ENCODE data around the gene ACOT2.
"Not testable (repeated sequence)": the region's sequence is repeated elsewhere in the genome, so short reads cannot be mapped to it uniquely, and the experiment has no call there.

The ACOT2 gene, protein sequence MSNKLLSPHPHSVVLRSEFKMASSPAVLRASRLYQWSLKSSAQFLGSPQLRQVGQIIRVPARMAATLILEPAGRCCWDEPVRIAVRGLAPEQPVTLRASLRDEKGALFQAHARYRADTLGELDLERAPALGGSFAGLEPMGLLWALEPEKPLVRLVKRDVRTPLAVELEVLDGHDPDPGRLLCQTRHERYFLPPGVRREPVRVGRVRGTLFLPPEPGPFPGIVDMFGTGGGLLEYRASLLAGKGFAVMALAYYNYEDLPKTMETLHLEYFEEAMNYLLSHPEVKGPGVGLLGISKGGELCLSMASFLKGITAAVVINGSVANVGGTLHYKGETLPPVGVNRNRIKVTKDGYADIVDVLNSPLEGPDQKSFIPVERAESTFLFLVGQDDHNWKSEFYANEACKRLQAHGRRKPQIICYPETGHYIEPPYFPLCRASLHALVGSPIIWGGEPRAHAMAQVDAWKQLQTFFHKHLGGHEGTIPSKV

DNA sequence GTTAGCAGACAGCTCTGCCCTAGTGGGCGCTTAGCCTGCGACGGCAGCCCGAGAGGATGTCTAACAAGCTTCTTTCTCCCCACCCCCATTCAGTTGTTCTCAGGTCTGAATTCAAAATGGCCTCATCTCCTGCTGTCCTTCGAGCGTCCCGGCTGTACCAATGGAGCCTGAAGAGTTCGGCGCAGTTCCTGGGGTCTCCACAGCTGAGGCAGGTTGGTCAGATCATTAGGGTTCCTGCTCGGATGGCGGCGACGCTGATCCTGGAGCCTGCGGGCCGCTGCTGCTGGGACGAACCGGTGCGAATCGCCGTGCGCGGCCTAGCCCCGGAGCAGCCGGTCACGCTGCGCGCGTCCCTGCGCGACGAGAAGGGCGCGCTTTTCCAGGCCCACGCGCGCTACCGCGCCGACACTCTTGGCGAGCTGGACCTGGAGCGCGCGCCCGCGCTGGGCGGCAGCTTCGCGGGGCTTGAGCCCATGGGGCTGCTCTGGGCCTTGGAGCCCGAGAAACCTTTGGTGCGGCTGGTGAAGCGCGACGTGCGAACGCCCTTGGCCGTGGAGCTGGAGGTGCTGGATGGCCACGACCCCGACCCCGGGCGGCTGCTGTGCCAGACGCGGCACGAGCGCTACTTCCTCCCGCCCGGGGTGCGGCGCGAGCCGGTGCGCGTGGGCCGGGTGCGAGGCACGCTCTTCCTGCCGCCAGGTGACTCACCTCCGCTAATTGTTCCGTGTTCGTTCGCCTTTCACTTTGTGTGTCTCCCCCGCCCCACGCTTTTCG, at the start of gene ACOT2:
Gene ACOT2, plus strand, starts transcription at position 29 of the 774 bp plus-strand sequence. Its CDS starts 28 bp downstream, at position 57.
- DNase-seq, result peak; percentile 72

DNA sequence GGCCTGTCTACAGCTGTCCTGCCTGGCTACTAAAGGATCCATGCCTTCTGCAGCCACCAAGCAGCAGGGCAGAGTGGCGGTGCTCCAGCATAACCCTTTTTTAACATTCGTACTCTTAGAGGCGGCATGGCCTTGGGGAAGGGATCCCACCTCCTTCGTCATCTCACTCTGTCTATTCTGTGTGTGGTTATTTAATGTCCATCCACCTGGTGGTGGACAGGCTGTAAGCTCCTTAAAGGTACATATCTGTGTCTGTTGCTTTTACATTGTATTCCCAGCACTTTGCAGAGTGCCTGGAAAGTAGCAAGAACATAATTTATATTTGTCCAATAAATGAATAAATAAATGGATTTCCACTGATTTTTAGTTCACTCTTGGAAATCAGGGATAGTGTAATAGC, 47.8 kb upstream of the ACOT2 start:
- DNase-seq, result no peak

DNA sequence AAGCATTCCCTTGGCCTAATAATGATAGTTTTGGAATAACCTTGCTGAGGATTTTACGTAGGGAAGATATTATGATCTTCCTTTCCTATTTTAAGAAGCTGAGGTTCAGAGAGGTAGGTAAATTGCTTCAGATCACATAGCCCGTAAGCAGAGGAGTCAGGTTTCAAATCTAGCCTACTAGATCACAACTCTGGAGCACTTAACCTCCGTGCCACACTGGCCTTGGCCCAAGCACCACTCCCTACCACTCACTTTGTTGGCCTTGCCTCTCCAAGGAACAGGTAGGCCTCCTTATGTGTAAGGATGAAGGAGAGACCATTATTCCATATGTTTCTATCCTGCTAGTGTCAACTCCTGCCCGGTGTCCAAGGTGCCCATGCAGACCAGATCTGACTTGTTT, 44.5 kb upstream of the ACOT2 start:
- no peak for DNase-seq

DNA sequence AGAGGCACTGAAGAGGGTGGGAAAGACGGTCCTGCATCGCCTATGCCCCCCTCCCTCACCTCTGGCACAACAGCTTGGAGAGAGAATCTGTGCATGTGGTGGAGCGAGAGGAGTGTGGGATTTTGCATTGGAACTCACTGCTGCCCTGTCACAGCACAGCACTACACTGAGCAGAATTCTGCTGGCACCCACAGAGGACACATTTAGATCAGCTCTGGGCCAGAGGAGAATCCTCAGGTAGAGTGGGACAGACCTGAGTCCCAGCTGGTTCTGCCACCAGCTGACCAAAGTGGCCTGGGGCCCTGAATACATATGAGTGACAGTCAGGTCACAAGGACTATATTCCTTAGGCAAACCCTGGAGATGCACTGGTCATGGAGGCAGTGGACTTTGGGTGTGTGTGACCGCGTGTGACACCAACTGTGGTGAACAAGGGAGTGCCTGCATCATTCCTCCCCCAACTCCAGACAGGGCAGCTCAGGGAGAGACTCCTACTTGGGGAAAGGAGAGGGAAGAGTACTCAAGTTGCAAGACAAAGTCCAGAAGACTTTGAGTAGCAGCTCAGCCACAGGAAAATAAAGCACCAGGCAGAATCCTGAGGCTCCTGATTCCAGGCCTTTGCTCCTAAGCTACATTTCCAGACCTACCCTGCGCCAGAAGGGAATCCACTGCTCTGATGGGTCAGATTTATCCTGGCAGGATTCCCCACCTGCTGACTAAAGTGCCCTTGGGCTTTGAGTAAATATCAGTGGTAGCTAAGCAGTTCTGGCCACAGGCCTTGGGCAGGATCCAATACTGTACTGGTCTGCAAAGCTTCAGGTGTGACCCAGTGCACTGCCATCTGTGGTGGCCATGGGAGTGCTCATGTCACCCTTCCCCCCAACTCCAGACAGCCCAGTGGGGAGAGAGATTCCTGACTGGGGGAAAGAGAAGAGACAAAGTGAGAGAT, 42.7 kb upstream of the ACOT2 start:
- no peak for DNase-seq

DNA sequence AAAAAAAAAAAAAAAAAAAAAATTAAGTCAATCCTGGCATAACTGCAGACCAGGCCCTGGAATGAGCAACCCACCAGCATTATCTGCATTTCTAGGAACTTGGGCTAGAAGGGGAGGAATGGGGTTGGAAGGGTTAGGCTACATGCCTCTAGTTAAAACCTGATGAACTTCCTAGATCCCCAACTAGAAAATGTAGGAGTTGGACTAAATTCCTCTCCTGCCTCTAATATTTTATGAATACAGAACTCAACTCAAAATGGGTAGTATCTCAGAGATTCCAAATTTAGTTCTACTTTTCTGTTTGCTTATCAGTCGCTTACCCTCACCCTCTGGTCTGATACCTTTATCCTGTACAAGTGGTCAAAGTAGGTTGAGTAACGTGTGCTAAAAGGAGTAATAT, 39.7 kb upstream of the ACOT2 start:
- DNase-seq, result not testable (repeated sequence)

DNA sequence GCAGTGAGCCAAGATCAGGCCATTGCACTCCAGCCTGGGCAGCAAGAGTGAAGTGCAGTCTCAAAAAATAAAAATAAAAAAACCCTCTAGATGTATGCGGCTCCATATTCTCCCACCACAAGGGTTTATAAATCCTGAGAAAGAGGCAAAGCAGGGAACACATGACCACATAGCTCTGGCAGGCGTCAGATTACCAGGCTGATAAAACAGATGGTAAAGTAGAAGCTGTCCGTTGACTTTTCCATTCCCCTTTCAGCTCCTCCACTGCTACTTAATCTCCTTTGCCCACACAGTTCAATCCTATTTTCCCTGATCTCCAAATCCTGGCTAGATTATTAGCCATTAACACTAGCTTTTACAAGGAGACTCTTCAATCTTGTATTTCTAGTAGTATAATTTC, 37.0 kb upstream of the ACOT2 start:
- not testable (repeated sequence) for DNase-seq

DNA sequence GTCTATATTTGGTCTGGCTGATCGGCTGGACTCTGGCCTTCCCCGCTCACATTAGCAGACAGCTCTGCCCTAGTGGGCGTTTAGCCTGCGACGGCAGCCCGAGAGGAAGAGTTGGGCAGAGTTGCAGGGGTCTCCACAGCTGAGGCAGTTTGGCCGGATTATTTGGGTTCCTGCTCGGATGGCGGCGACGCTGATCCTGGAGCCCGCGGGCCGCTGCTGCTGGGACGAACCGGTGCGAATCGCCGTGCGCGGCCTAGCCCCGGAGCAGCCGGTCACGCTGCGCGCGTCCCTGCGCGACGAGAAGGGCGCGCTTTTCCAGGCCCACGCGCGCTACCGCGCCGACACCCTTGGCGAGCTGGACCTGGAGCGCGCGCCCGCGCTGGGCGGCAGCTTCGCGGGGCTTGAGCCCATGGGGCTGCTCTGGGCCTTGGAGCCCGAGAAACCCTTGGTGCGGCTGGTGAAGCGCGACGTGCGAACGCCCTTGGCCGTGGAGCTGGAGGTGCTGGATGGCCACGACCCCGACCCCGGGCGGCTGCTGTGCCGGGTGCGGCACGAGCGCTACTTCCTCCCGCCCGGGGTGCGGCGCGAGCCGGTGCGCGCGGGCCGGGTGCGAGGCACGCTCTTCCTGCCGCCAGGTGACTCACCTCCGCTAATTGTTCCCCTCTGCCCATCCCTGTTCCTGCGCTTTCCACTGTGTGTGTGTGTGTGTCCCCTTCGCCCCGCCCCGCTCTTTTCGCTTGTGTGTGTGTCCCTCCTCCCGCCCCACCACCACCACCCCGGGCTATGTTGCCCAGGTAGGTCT, 31.6 kb upstream of the ACOT2 start:
- not testable (repeated sequence) for DNase-seq

DNA sequence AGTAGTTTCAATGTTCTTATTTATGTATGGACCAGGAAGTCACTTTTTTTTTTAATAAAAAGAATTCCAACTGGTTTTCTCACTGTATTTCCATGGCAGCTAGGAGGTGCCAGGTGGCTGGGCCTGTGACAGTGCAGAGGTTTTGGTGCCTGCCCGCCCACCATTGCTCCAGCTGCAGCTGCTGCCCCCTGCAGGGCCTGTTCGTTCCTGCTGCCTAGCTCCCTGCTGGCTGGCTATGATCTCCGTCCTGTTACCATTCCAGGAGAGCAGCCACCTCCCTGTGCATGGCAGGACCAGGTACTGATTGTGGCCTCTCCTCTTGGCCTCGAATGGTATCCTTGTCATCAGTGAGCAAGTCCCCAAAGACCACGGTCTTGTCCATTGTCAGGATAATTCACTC, 30.0 kb upstream of the ACOT2 start:
- DNase-seq, result not testable (repeated sequence)

DNA sequence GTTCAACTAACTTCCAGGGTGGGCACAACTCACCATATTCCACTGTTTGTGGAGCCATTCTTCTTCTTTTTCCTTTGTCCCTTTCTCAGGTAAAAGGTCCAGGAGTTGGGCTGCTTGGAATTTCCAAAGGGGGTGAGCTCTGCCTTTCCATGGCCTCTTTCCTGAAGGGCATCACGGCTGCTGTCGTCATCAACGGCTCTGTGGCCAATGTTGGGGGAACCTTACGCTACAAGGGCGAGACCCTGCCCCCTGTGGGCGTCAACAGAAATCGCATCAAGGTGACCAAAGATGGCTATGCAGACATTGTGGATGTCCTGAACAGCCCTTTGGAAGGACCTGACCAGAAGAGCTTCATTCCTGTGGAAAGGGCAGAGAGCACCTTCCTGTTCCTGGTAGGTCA, 26.1 kb upstream of the ACOT2 start:
- DNase-seq, result not testable (repeated sequence)

DNA sequence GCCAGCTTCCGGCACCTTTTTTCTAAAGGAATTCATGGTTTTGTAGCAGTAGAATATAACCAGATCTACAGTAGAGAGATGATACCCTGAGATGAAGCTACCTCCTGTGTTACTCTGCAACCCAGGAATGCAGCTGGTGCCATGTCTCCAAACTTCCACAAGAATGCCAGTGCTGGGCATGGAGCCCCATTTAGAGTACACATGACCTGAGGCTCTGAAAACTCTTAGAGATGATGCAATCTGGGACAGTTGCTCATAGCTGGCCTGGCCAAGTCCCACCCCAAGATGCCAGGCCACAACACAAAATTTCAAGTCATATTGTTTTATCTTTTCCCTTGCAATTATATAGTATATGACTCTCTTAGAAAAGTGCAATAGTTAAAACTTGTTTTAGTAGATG, 23.7 kb upstream of the ACOT2 start:
- DNase-seq, result not testable (repeated sequence)

DNA sequence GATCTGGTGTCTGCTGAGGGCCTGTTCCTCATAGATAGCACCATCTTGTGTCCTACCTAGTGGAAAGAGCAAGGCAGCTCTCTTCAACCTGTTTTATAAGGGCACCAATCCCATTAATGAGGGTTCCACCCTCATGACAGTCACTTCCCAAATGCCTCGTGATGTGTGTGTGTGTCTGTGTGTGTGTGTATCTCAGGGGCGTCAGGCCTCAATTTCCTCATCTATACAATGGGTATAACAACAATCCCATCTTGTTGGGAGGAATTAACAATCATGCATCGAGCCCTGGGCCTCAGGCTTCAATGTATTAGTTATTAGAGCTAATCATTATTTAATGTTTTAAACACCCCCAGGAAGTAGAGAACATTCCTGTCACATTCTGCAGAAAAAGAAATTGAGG, 19.9 kb upstream of the ACOT2 start:
- not testable (repeated sequence) for DNase-seq

DNA sequence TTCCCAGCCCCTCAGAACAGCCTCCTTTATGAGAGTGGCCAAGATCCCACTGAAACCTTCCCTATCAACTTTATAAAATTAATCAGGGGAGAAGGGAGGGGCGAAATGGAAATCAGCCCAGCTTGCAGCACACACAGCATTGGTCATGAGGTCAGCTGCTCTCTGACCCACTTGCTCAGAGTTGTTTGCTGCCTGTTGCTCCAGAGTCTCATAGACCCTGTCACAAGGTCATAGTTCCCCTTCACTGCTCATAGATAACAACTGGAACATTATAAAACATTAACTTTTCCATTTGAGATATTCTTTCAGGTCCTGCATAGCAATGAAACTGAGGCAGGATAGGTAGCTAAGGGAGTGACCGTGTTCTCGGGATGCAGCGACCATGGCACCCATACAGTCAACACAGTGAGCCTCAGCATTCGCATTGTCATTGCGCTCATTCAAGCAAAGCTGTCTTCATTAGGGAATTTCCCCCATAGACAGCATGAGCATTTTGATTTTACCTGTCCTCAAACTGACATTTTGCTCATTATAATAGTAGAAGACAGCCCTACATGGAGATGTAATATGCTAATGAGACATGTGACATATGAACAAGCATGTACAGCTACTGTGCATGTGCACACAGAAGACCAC, 19.0 kb upstream of the ACOT2 start:
- DNase-seq, result not testable (repeated sequence)

DNA sequence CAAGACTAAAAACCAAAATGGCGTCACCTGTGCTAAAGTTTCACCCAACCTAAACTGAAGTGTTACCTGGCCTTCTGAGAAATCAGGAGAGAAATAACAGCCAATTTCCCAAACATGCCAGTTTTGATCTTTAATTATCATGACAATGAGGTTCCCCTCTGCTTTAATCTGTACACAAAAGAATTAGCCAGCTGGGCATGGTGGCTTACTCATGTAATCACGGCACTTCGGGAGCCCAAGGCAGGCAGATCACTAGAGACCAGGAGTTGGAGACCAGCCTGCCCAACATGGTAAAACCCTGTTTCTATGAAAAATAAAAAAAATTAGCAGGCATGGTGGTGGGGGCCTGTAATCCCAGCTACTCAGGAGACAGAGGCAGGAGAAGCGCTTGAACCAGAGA, 15.2 kb upstream of the ACOT2 start:
- DNase-seq, result no peak

DNA sequence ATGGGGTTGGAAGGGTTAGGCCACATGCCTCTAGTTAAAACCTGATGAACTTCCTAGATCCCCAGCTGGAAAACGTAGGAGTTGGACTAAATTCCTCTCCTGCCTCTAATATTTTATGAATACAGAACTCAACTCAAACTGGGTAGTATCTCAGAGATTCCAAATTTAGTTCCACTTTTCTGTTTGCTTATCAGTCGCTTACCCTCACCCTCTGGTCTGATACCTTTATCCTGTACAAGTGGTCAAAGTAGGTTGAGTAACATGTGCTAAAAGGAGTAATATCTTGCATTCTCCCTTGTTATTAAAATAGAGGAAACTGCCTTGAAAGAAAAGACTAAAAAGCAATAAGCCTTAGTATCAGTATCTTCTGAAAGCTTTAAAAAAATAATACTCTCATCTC, 11.8 kb upstream of the ACOT2 start:
- not testable (repeated sequence) for DNase-seq

DNA sequence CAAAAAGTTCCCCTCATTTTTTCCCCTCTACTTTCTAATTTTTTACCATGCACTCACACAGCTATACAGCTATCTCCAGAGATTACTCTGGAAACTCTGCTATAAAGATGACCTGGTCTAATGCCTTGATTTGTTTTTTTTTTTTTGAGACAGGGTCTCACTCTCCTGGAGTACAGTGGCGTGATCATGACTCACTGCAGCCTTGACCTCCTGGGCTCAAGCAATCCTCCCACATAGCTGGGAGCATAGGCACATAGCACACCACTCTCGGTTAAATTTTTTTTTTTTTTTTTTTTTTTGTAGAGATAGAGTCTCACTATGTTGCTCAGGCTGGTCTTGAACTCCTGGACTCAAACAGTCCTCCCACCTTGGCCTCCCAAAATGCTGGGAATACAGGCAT, 10.8 kb upstream of the ACOT2 start:
- not testable (repeated sequence) for DNase-seq

DNA sequence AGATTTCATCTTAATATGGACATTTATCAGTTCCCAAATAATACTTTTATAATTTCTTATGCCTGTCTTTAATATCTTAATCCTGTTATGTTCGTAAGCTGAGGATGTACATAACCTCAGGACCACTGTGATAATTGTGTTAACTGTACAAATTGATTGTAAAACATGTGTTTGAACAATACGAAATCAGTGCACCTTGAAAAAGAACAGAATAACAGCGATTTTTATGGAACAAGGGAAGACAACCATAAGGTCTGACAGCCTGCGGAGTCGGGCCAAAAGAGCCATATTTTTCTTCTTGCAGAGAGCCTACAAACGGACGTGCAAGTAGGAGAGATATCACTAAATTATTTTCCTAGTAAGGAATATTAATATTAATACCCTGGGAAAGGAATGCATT, 6.8 kb upstream of the ACOT2 start:
- not testable (repeated sequence) for DNase-seq

DNA sequence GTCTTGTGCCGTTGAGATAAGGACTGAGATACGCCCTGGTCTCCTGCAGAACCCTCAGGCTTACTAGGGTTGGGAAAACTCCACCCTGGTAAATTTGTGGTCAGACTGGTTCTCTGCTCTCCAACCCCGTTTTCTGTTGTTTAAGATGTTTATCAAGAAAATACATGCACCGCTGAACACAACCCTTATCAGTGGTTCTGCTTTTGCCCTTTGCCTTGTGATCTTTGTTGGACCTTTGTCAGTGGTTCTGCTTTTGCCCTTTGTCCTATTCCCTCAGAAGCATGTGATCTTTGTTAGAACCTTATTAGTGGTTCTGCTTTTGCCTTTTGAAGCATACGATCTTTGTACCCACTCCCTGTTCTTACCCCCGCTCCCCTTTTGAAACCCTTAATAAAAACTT, 6.3 kb upstream of the ACOT2 start:
- DNase-seq, result not testable (repeated sequence)

DNA sequence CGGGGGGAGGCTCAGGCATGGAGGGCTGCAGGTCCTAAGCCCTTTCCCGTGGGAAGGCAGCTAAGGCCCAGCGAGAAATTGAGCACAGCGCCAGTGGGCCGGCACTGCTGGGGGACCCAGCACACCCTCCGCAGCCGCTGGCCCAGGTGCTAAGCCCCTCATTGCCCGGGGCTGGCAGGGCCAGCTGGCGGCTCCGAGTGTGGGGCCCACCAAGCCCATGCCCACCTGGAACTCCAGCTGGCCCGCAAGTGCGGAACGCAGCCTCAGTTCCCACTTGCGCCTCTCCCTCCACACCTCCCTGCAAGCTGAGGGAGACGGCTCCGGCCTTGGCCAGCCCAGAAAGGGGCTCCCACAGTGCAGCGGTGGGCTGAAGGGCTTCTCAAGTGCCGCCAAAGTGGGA, 2.6 kb upstream of the ACOT2 start:
- not testable (repeated sequence) for DNase-seq

DNA sequence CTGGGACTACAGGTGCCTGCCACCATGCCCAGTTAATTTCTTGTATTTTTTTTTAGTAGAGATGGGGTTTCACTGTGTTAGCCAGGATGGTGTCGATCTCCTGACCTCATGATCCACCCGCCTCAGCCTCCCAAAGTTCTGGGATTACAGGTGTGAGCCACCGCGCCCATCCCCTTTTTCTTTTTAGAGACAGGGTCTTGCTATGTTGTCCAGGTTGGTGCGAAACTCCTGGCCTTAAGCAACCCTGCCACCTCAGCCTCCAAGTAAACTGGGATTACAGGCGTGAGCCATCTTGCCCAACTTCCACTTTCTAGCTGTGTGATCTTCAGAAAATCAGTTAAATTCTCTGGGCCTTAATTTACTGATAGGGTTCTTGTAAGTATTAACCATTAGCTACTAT, 2.1 kb upstream of the ACOT2 start:
- DNase-seq, result not testable (repeated sequence)

DNA sequence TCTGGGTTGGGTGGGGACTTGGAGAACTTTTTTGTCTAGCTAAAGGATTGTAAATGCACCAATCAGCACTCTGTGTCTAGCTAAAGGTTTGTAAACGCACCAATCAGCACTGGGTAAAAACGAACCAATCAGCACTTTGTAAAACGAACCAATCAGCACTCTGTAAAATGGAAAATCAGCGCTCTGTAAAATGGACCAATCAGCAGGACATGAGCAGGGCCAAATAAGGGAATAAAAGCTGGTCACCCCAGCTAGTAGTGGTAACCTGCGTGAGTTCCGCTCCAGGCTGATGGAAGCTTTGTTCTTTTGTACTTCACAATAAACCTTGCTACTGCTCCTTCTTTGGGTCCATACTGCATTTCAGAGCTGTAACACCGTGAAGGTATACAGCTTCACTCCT, 1.7 kb upstream of the ACOT2 start:
- DNase-seq, result no peak

All from GDM1 (cell line).